DMS 273 treated with DMSO at 0.1 percent for 48 hours (cell line): ENCODE results near the gene ABLIM3.
A peak's percentile ranks its signal among the peaks of the same experiment; 100 is the strongest.

Experiments
- DNase-seq: peaks from one replicate; lab custom pipeline; 2025; lab: John Stamatoyannopoulos, UW

ABLIM3 gene

GRCh38 chr5:149219584-149219983 lies 78.3 kb downstream of the ABLIM3 start:
- DNase-seq, result no peak

GRCh38 chr5:149220750-149221149 lies 79.5 kb downstream of the ABLIM3 start:
- DNase-seq, result no peak

GRCh38 chr5:149221326-149221725 lies 80.0 kb downstream of the ABLIM3 start:
- no peak for DNase-seq

- no peak for DNase-seq
Measured at GRCh38 chr5:149221731-149222342, 80.5 kb downstream of the ABLIM3 start.

GRCh38 chr5:149223081-149223848 lies 82.0 kb downstream of the ABLIM3 start:
- no peak for DNase-seq

- DNase-seq, result no peak
Measured at GRCh38 chr5:149224282-149224681, 83.0 kb downstream of the ABLIM3 start.

GRCh38 chr5:149227168-149227826 lies 86.0 kb downstream of the ABLIM3 start:
- DNase-seq, result no peak

GRCh38 chr5:149228618-149229297 lies 87.5 kb downstream of the ABLIM3 start:
- DNase-seq, result peak; percentile 51

- DNase-seq, result no peak
Measured at GRCh38 chr5:149229298-149229937, 88.1 kb downstream of the ABLIM3 start.

- DNase-seq, result no peak
Measured at GRCh38 chr5:149235841-149236240, 94.5 kb downstream of the ABLIM3 start.

GRCh38 chr5:149237662-149238061 lies 96.4 kb downstream of the ABLIM3 start:
- no peak for DNase-seq

- no peak for DNase-seq
Measured at GRCh38 chr5:149238540-149238939, 97.2 kb downstream of the ABLIM3 start.

- no peak for DNase-seq
Measured at GRCh38 chr5:149239917-149240316, 98.6 kb downstream of the ABLIM3 start.

- no peak for DNase-seq
Measured at GRCh38 chr5:149240354-149240998, 99.2 kb downstream of the ABLIM3 start.

- no peak for DNase-seq
Measured at GRCh38 chr5:149242339-149242738, 101.0 kb downstream of the ABLIM3 start.

GRCh38 chr5:149246906-149247305 lies 105.6 kb downstream of the ABLIM3 start:
- DNase-seq, result no peak

- no peak for DNase-seq
Measured at GRCh38 chr5:149247726-149248125, 106.4 kb downstream of the ABLIM3 start.

- no peak for DNase-seq
Measured at GRCh38 chr5:149251546-149251945, 110.3 kb downstream of the ABLIM3 start.

GRCh38 chr5:149254506-149254905 lies 113.2 kb downstream of the ABLIM3 start:
- DNase-seq, result no peak

- no peak for DNase-seq
Measured at GRCh38 chr5:149256451-149256850, 115.2 kb downstream of the ABLIM3 start.

- no peak for DNase-seq
Measured at GRCh38 chr5:149257131-149257530, 115.8 kb downstream of the ABLIM3 start.
